Measurements from ENCODE around the gene DOK3. TPM values are rescaled to one million over a fixed set of nuclear protein-coding genes. Genes with fewer than 3 reads are reported as not detected.

The DOK3 gene
- total RNA-seq, 1 experiment from 2014 or later: 12.4 TPM

DNA sequence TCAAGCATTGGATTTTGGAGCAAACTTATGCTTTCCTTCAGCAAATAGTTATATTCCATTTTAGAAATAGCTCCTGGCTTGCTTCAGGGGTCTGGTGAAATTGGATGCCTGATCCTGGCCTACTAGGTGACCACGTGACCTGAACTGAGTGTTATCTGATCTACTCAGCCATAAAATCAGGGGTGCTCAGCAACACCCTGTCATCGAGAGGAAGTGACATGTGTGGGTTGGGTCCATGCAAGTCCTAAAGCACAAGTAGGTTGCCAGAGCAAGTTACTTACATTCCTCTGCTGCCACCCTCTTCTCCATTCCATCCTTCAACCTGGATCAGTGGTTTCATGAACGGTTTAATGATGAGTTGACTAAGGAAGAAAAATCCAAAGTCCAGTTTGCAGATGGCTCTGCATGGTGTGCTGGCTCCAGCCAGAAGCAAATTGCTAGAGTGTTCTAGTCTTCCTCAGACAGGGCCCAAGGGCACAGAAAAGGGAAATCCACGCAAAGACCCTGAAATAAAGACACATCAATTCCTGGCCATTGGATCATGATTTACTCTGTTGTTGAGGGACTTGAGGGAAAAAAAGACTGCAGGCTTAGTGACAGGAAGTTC, 47.5 kb upstream of the DOK3 start:
- Histone ChIP-seq H3K36me3 (ENCODE audit: control insufficient read depth, insufficient read depth, low read length) (no peaks in the 10 kb centered on the region; the same call in 1 of the 2 replicates), H3K9me3 (ENCODE audit: control insufficient read depth, insufficient read depth, low read depth, low read length) (no peaks in the 10 kb centered on the region), H3K27ac (ENCODE audit: low read length) (no peak overlapping the region), H3K4me1 (ENCODE audit: control insufficient read depth, insufficient read depth, low read length) (peaks cover 9% of the 10 kb centered on the region), H3K27me3 (ENCODE audit: control insufficient read depth, insufficient read depth, low read length) (no peaks in the 10 kb centered on the region), H3K4me3 (ENCODE audit: low read depth in 2 of 2, low read length in 2 of 2) (no peak overlapping the region)
- ChIA-PET CTCF (interaction anchor here (1.4 kb wide), 1 partner anchor 50 kb away, joined by 3 read pairs; no protein-coding TSS in a partner anchor), POLR2A (no interaction called here)
- no peak for ATAC-seq
- no peak for TF ChIP-seq TCF7L2 (IDR thresholded peaks at IDR 0.05; ENCODE audit: low read depth, low read length)
- no peak for TF ChIP-seq SIN3A (IDR thresholded peaks at IDR 0.05; ENCODE audit: borderline replicate concordance, insufficient read depth, low read depth, low read length)
- TF ChIP-seq POLR2AphosphoS5 (IDR thresholded peaks at IDR 0.05; ENCODE audit: low read depth, low read length): no peak
- TF ChIP-seq, protein P1, sequence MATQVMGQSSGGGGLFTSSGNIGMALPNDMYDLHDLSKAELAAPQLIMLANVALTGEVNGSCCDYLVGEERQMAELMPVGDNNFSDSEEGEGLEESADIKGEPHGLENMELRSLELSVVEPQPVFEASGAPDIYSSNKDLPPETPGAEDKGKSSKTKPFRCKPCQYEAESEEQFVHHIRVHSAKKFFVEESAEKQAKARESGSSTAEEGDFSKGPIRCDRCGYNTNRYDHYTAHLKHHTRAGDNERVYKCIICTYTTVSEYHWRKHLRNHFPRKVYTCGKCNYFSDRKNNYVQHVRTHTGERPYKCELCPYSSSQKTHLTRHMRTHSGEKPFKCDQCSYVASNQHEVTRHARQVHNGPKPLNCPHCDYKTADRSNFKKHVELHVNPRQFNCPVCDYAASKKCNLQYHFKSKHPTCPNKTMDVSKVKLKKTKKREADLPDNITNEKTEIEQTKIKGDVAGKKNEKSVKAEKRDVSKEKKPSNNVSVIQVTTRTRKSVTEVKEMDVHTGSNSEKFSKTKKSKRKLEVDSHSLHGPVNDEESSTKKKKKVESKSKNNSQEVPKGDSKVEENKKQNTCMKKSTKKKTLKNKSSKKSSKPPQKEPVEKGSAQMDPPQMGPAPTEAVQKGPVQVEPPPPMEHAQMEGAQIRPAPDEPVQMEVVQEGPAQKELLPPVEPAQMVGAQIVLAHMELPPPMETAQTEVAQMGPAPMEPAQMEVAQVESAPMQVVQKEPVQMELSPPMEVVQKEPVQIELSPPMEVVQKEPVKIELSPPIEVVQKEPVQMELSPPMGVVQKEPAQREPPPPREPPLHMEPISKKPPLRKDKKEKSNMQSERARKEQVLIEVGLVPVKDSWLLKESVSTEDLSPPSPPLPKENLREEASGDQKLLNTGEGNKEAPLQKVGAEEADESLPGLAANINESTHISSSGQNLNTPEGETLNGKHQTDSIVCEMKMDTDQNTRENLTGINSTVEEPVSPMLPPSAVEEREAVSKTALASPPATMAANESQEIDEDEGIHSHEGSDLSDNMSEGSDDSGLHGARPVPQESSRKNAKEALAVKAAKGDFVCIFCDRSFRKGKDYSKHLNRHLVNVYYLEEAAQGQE (IDR thresholded peaks at IDR 0.05; ENCODE audit: insufficient read depth in 1 of 2, low read depth in 2 of 2, low read length in 1 of 2): no peak
- TF ChIP-seq, protein P2, sequence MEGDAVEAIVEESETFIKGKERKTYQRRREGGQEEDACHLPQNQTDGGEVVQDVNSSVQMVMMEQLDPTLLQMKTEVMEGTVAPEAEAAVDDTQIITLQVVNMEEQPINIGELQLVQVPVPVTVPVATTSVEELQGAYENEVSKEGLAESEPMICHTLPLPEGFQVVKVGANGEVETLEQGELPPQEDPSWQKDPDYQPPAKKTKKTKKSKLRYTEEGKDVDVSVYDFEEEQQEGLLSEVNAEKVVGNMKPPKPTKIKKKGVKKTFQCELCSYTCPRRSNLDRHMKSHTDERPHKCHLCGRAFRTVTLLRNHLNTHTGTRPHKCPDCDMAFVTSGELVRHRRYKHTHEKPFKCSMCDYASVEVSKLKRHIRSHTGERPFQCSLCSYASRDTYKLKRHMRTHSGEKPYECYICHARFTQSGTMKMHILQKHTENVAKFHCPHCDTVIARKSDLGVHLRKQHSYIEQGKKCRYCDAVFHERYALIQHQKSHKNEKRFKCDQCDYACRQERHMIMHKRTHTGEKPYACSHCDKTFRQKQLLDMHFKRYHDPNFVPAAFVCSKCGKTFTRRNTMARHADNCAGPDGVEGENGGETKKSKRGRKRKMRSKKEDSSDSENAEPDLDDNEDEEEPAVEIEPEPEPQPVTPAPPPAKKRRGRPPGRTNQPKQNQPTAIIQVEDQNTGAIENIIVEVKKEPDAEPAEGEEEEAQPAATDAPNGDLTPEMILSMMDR (IDR thresholded peaks at IDR 0.05): no peak
- intact Hi-C loops (cut with micrococcal nuclease; ENCODE audit: unreplicated experiment): no loop called here
- in situ Hi-C loops (cut with HindIII; ENCODE audit: low pct_unique_long_range_greater_than_20kb, low sequenced_read_pairs): no loop called here
- no TSS peak for BruUV-seq (replicated peaks)
- DNase-seq (ENCODE audit: low read depth, low spot score): no peak

DNA sequence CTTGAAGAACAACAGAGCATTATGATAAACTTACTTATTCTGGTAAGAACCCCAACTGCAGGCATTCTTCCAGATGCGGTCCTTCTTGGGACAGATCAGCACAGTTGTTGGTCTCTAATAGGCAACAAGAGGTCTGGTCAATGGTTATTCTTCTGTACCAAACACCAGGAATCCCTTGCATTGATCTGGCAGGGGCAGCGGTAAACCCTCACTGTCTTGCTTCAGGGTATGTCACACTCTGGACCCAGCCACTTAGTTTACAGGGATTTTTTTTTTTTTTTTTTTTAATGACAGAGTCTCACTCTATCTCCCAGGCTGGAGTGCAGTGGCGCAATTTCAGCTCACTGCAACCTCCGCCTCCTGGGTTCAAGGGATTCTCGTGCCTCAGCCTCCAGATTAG, 46.0 kb upstream of the DOK3 start:
- intact Hi-C loops (cut with micrococcal nuclease; ENCODE audit: unreplicated experiment): no loop called here
- POLR2A ChIA-PET: no interaction called here
- CTCF ChIA-PET: no interaction called here

More for the DNA sequence above, 46.0 kb upstream of the DOK3 start:
- no peaks in the 10 kb centered on the region for H3K9me3 ChIP-seq (ENCODE audit: control insufficient read depth, insufficient read depth, low read depth, low read length)
- no TSS peak for BruUV-seq (replicated peaks)
- ATAC-seq: no peak
- in situ Hi-C loops (cut with HindIII; ENCODE audit: low pct_unique_long_range_greater_than_20kb, low sequenced_read_pairs): no loop called here
- peaks cover 13% of the 10 kb centered on the region for H3K4me1 ChIP-seq (ENCODE audit: control insufficient read depth, insufficient read depth, low read length)
- no peak overlapping the region for H3K4me3 ChIP-seq (ENCODE audit: low read depth in 2 of 2, low read length in 2 of 2)
- H3K36me3 ChIP-seq (ENCODE audit: control insufficient read depth, insufficient read depth, low read length): no peaks in the 10 kb centered on the region; the same call in 1 of the 2 replicates
- no peak for DNase-seq (ENCODE audit: low read depth, low spot score)
- no peak overlapping the region; the same call in 1 of the 2 replicates for H3K27ac ChIP-seq (ENCODE audit: low read length)
- no peak for TF ChIP-seq SIN3A (IDR thresholded peaks at IDR 0.05; ENCODE audit: borderline replicate concordance, insufficient read depth, low read depth, low read length)
- TF ChIP-seq, protein P1 (IDR thresholded peaks at IDR 0.05; ENCODE audit: insufficient read depth in 1 of 2, low read depth in 2 of 2, low read length in 1 of 2): no peak
- TF ChIP-seq, protein P2 (IDR thresholded peaks at IDR 0.05): no peak
- TF ChIP-seq POLR2AphosphoS5 (IDR thresholded peaks at IDR 0.05; ENCODE audit: low read depth, low read length): no peak
- TF ChIP-seq TCF7L2 (IDR thresholded peaks at IDR 0.05; ENCODE audit: low read depth, low read length): no peak
- no peaks in the 10 kb centered on the region for H3K27me3 ChIP-seq (ENCODE audit: control insufficient read depth, insufficient read depth, low read length)
